Spleen (tissue), 7 donors: ENCODE measurements around the gene MPND.

Experiments
- CTCF ChIP-seq, 11 experiments: fragments of 200-600 bp in 7 of 11; fragments of 450-650 bp in 4 of 11; sonication (generic) in 4 of 11; IDR thresholded peaks in 8 of 11; conservative IDR thresholded peaks in 3 of 11; 1 replicate in 7 of 11; 2 replicates in 4 of 11; pipeline versions ENCODE4 v1.4.0 to v1.8.0; 2016 to 2021; ENCODE audit warnings: antibody characterized with exemption in 11 of 11, inconsistent platforms in 4 of 11, mild to moderate bottlenecking in 1 of 11
- POLR2A ChIP-seq, 3 donors: fragments of 450-650 bp; IDR thresholded peaks; one replicate each; pipeline ENCODE4 v1.5.1; 2017; ENCODE audit warnings: antibody characterized with exemption in 3 of 3, mild to moderate bottlenecking in 1 of 3
- POLR2AphosphoS5 ChIP-seq, 3 donors: sonication (generic); formaldehyde crosslinking; IDR thresholded peaks; one replicate each; pipeline ENCODE4 v1.5.1; 2017; ENCODE audit warnings: antibody characterized with exemption in 3 of 3
- donor health status: DM: no; HTN: no; CAD: no; lungs with moderate emphysema.
- donor health status: DM: no; HTN: no; CAD: no.
- donor health status: DM: no; HTN: no; CAD: no.

- TF ChIP-seq POLR2A (IDR thresholded peaks at IDR 0.05) = no peak
- TF ChIP-seq CTCF (IDR thresholded peaks at IDR 0.05 in 8 of 11, conservative IDR thresholded peaks at IDR 0.05 in 3 of 11) = no peak
- no peak for TF ChIP-seq POLR2AphosphoS5 (IDR thresholded peaks at IDR 0.05)
Observed at GRCh38 chr19:4406626-4407025, 63.3 kb downstream of the MPND start.
